Kidney tubule cell (primary cell): ENCODE data around the gene GABRG3.
A peak's percentile ranks its signal among the peaks of the same experiment; 100 is the strongest.
"Not testable (repeated sequence)": the region's sequence is repeated elsewhere in the genome, so short reads cannot be mapped to it uniquely, and the experiment has no call there.

ENCODE experiments used
- DNase-seq: peaks from one replicate; pipeline ENCODE4 v3.0.0-alpha.2; 2018; ENCODE audit warnings: low spot score

GABRG3 gene

DNA sequence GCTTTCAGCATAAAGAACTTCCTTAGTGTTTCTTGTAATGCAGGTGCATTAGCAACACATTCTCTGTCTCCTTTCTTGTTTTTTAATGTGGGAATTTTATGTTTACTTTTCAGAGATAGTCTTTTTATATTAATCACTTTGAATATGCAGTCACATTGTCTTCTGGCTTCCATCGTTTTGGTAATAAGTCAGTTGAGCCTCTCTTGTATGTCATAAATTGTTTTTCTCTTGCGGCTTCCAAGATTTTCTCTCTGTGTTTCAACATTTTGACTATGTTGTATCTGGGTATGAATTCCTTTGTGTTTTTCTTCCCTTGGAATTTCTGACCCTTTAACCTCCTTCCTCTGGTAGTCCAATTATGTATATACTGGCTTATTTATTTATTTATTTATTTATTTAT is 25.3 kb downstream of the GABRG3 start:
- no peak for DNase-seq

- not testable (repeated sequence) for DNase-seq
Observed at GRCh38 chr15:27003003-27003402, 32.0 kb downstream of the GABRG3 start.

GRCh38 chr15:27004226-27004625 is 33.2 kb downstream of the GABRG3 start:
- not testable (repeated sequence) for DNase-seq

DNA sequence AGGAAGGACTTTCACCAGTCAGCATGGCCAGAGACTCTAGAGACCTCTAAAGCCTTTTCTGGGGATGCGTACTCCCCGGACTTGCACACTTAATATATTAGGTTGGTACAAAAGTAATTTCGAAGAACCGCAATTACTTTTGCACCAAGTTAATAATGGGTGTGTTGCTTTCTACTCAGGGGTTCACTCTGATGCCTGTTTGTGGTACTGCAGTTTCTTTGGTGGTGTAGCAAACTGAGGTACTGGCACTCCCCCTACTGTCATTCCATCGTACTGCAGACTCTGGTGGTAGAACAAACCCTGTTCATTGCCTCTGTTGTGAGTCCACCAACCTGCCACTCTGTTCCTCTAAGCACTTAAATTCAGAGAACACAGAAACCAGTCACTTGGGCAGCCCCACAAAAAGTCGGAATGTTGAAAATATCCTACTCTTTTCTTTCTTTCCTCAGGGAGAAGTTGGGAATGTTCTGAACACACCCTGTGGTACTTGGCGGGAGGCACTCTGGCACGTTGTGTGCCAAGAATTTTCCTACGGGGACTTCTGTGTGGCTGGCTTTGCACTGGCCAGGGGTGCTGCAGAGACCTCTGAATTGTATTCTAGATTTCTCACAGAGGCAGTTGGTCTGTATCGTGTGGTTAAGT is 46.3 kb downstream of the GABRG3 start:
- peak; percentile 68 for DNase-seq

DNA sequence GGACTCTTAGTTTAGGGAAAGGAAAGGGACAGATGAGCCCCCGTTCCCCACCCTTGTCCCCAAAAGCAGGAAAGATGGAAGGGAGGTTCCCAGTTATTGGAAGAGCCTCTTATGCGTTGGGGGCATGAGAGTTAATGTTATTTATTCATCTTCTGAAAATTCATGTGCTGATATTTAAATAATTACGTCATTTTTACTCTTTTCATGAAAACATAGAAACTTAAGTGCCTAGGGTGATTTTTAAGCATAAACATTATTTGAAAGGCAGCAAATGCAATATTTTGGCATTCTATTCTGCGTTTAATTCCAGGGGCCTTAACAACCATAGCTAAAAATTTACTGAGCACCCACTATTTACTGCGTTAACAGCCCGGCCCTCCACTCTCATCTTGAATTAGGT is 48.7 kb downstream of the GABRG3 start:
- no peak for DNase-seq

- no peak for DNase-seq
Observed at GRCh38 chr15:27025481-27025966, 54.5 kb downstream of the GABRG3 start.

- no peak for DNase-seq
Observed at GRCh38 chr15:27027229-27027628, 56.2 kb downstream of the GABRG3 start.

- peak; percentile 8 for DNase-seq
Observed at GRCh38 chr15:27028858-27029477, 58.0 kb downstream of the GABRG3 start.

- no peak for DNase-seq
Observed at GRCh38 chr15:27036210-27036609, 65.2 kb downstream of the GABRG3 start.

GRCh38 chr15:27037501-27037900 is 66.5 kb downstream of the GABRG3 start:
- no peak for DNase-seq

DNA sequence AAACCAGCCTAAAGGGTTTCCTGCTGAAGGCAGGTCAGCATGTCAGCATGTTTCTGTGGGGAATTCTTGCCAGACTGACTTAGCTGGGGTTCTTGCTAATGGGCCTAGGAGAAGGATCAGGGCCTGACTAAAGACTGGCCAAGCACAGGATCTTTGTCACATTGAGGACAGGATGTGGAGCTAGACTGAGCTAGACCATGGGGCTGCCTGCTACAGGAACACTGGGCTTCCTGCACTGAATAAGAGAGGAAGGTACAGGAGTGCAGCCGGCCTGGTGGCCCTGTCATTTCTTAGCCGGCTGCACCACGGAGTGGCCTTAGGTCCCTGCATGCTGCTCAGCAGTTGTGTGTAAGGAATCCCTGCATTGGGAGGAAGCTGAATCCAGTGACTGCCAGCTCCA is 68.2 kb downstream of the GABRG3 start:
- no peak for DNase-seq

- no peak for DNase-seq
Observed at GRCh38 chr15:27042230-27042629, 71.2 kb downstream of the GABRG3 start.

GRCh38 chr15:27042646-27043045 is 71.7 kb downstream of the GABRG3 start:
- DNase-seq, result no peak

DNA sequence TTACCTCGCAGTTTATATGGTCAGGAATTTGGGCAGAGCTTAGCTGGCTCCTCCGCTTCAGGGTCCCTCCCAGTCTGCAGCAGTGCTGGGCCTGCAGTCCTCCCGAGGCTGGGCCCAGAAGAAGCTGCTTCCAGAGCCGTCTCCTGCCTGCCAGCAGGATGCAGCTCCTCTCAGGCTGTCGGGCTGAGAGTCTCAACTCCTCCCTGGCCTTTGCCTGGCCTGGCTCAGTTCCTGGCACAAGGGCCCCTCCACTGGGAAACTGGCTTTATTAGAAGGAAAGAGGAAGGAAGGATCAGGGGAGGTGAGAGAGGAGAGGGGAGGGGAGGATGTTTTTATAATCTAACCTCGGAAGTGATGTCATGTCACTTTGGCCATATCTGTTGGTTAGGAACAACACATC is 72.8 kb downstream of the GABRG3 start:
- DNase-seq, result no peak

- DNase-seq, result no peak
Observed at GRCh38 chr15:27045796-27046195, 74.8 kb downstream of the GABRG3 start.

GRCh38 chr15:27046880-27047279 is 75.9 kb downstream of the GABRG3 start:
- no peak for DNase-seq

DNA sequence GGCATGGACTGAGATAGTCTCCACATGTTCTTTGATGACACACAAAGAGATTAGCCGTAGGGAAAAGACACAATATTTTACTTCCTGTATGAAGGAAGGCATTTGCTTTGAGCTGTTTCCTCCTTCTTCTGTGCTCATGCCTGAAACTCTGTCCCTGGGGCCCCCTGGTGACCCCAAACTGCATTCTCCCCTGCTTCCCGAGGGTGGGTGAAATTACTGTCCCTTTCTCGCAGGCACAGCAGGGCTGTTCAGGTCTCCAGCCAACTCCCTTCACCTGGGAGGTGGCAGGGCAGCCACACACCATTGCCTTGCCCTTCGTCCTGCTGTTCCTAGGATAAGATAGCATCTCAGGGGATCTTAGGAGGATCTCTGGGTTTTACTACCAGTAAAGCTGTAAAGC is 79.2 kb downstream of the GABRG3 start:
- DNase-seq, result no peak

GRCh38 chr15:27054426-27054825 is 83.4 kb downstream of the GABRG3 start:
- no peak for DNase-seq

- DNase-seq, result peak; percentile 55
Observed at GRCh38 chr15:27057904-27058645, 87.1 kb downstream of the GABRG3 start.

DNA sequence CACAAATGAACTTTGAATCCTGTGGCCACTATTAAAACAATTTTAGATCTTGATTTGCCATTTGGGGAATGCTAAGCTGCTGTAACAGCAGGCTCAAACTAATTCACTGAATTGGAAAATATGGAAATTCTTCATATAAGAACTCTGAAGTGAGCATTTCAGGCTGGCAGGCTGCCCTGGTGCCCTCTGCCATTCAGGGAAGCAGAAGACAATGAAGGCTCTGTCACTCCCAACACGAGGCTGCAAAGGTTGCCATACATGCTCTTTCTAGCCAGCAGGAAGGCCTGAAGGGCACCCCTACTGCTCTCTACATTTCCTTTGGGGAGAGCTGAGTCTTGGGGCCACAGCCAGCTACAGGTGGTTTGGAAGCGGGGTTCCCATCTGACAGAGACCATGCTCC is 88.0 kb downstream of the GABRG3 start:
- no peak for DNase-seq

GRCh38 chr15:27059610-27060202 is 88.7 kb downstream of the GABRG3 start:
- peak; percentile 66 for DNase-seq

GRCh38 chr15:27061739-27062138 is 90.8 kb downstream of the GABRG3 start:
- no peak for DNase-seq

DNA sequence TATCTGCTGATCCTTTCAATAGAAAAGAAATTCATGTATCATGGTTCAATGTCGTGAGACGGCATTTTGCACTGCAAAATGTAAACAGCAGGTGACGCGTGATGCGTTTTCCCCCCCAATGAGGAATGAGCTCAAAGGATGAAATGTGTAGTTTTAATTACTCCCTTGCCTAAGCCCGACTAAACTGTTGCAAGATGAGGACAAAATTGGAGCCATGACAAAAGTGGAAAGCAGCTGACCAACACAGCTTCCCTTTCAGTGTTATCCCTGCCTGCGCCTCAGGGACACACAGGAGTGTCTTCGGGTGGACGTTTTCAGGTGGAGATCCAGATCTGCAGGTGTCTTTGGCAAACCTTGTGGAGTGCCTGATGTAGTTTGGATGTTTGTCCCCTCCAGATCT is 92.0 kb downstream of the GABRG3 start:
- DNase-seq, result no peak
